Stimulated activated CD4-positive, alpha-beta T cell treated with anti-CD3 and anti-CD28 coated beads, TNF-alpha, amount 100 ng/mL, for 4 hours (primary cell): ENCODE measurements around the gene CACNA1D.
"Not testable (repeated sequence)": the region's sequence is repeated elsewhere in the genome, so short reads cannot be mapped to it uniquely, and the experiment has no call there.

Source experiments
- DNase-seq, 3 experiments: peaks; one replicate each; pipeline ENCODE4 v3.0.0-alpha.2; 2020; ENCODE audit warnings: low read depth in 3 of 3

Gene CACNA1D

GRCh38 chr3:53571264-53571663 is 76.9 kb downstream of the CACNA1D start:
- no peak for DNase-seq

GRCh38 chr3:53572184-53572583 is 77.8 kb downstream of the CACNA1D start:
- DNase-seq: not testable (repeated sequence)

- no peak for DNase-seq
Measured at GRCh38 chr3:53577506-53577905, 83.1 kb downstream of the CACNA1D start.

GRCh38 chr3:53579636-53580035 is 85.2 kb downstream of the CACNA1D start:
- no peak for DNase-seq

GRCh38 chr3:53581671-53582070 is 87.3 kb downstream of the CACNA1D start:
- DNase-seq: no peak

- no peak for DNase-seq
Measured at GRCh38 chr3:53583161-53583690, 88.8 kb downstream of the CACNA1D start.

GRCh38 chr3:53585049-53585448 is 90.6 kb downstream of the CACNA1D start:
- no peak for DNase-seq

- no peak for DNase-seq
Measured at GRCh38 chr3:53585627-53586026, 91.2 kb downstream of the CACNA1D start.

- no peak for DNase-seq
Measured at GRCh38 chr3:53588122-53588521, 93.7 kb downstream of the CACNA1D start.

- no peak for DNase-seq
Measured at GRCh38 chr3:53589201-53589600, 94.8 kb downstream of the CACNA1D start.

GRCh38 chr3:53589806-53590205 is 95.4 kb downstream of the CACNA1D start:
- no peak for DNase-seq

GRCh38 chr3:53590606-53591005 is 96.2 kb downstream of the CACNA1D start:
- DNase-seq: no peak

- no peak for DNase-seq
Measured at GRCh38 chr3:53591646-53592045, 97.2 kb downstream of the CACNA1D start.

- no peak for DNase-seq
Measured at GRCh38 chr3:53592862-53593261, 98.5 kb downstream of the CACNA1D start.

GRCh38 chr3:53593611-53594010 is 99.2 kb downstream of the CACNA1D start:
- no peak for DNase-seq

- no peak for DNase-seq
Measured at GRCh38 chr3:53594276-53594675, 99.9 kb downstream of the CACNA1D start.

GRCh38 chr3:53595660-53596059 is 101.2 kb downstream of the CACNA1D start:
- no peak for DNase-seq

GRCh38 chr3:53597136-53597915 is 102.9 kb downstream of the CACNA1D start:
- DNase-seq: no peak

- no peak for DNase-seq
Measured at GRCh38 chr3:53599771-53600170, 105.4 kb downstream of the CACNA1D start.

- no peak for DNase-seq
Measured at GRCh38 chr3:53602866-53603265, 108.5 kb downstream of the CACNA1D start.

- DNase-seq: no peak
Measured at GRCh38 chr3:53604232-53604631, 109.8 kb downstream of the CACNA1D start.

- no peak for DNase-seq
Measured at GRCh38 chr3:53606793-53607192, 112.4 kb downstream of the CACNA1D start.

- no peak for DNase-seq
Measured at GRCh38 chr3:53612508-53612907, 118.1 kb downstream of the CACNA1D start.

- no peak for DNase-seq
Measured at GRCh38 chr3:53613125-53613524, 118.7 kb downstream of the CACNA1D start.
